OCI-LY1 (cell line): ENCODE measurements around the gene AP1G2.

Source experiments
- H2AFZ ChIP-seq: fragments of 200-600 bp; sonication (generic), shearing (Covaris generic); 2 replicates; pipeline ENCODE4 v1.6.0; 2014; ENCODE audit warnings: antibody characterized with exemption, mild to moderate bottlenecking, low read length
- H3F3A ChIP-seq: fragments of 200-600 bp; sonication (generic), shearing (Covaris generic); 2 replicates; pipeline ENCODE4 v1.6.0; 2014; ENCODE audit warnings: mild to moderate bottlenecking, antibody characterized with exemption, low read length, moderate library complexity; ENCODE audit not compliant: insufficient read depth
- H3K27ac ChIP-seq: fragments of 200-600 bp; sonication (generic); 2 replicates; pipeline ENCODE4 v1.5.1; 2014; ENCODE audit warnings: low read length, mixed run types, mild to moderate bottlenecking, low read depth; ENCODE audit not compliant: poor library complexity, severe bottlenecking
- H3K27me3 ChIP-seq: fragments of 200-600 bp; sonication (generic); 2 replicates; pipeline ENCODE4 v1.6.0; 2014; ENCODE audit warnings: antibody characterized with exemption, mild to moderate bottlenecking, low read length, moderate library complexity; ENCODE audit not compliant: insufficient read depth
- H3K36me3 ChIP-seq: fragments of 200-600 bp; sonication (generic); 2 replicates; pipeline ENCODE4 v1.6.1; 2014; ENCODE audit warnings: mild to moderate bottlenecking, antibody characterized with exemption, low read length, moderate library complexity, mixed read lengths; ENCODE audit not compliant: insufficient read depth
- H3K4me1 ChIP-seq: fragments of 200-600 bp; sonication (generic); 2 replicates; pipeline ENCODE4 v1.5.1; 2014; ENCODE audit warnings: mild to moderate bottlenecking, low read length, moderate library complexity; ENCODE audit not compliant: insufficient read depth, severe bottlenecking
- H3K4me2 ChIP-seq: fragments of 200-600 bp; sonication (generic), shearing (Covaris generic); 2 replicates; pipeline ENCODE4 v1.6.1; 2014; ENCODE audit warnings: low read length
- H3K4me3 ChIP-seq: fragments of 200-600 bp; sonication (generic); 2 replicates; pipeline ENCODE4 v1.5.1; 2014; ENCODE audit warnings: low read length, low read depth, mild to moderate bottlenecking, mixed read lengths; ENCODE audit not compliant: poor library complexity, severe bottlenecking
- H3K79me2 ChIP-seq: fragments of 200-600 bp; shearing (Covaris generic); 2 replicates; pipeline ENCODE4 v1.6.1; 2016; ENCODE audit warnings: mixed run types, low read length, mixed read lengths; ENCODE audit not compliant: insufficient read depth
- H3K9ac ChIP-seq: fragments of 200-600 bp; sonication (generic), shearing (Covaris generic); 2 replicates; pipeline ENCODE4 v1.6.1; 2014; ENCODE audit warnings: mild to moderate bottlenecking, low read length, mixed read lengths
- H3K9me2 ChIP-seq: fragments of 200-600 bp; sonication (generic), shearing (Covaris generic); 2 replicates; pipeline ENCODE4 v1.6.1; 2014; ENCODE audit warnings: low read depth, mild to moderate bottlenecking, low read length, mixed read lengths
- H3K9me3 ChIP-seq: fragments of 200-600 bp; shearing (Covaris generic); 2 replicates; pipeline ENCODE4 v1.6.1; 2014; ENCODE audit warnings: low read length, mixed read lengths
- H4K20me1 ChIP-seq: fragments of 200-600 bp; sonication (generic), shearing (Covaris generic); 2 replicates; pipeline ENCODE4 v1.6.0; 2016; ENCODE audit warnings: mild to moderate bottlenecking, low read length; ENCODE audit not compliant: insufficient read depth
- CTCF ChIP-seq: fragments of 200-600 bp; sonication (generic), shearing (Covaris generic); IDR thresholded peaks from 2 replicates; pipeline ENCODE4 v1.5.1; 2017; ENCODE audit warnings: mild to moderate bottlenecking, antibody characterized with exemption, low read length, moderate library complexity, mixed read lengths
- EZH2 ChIP-seq: fragments of 200-600 bp; sonication (generic), shearing (Covaris generic); IDR thresholded peaks from 2 replicates; pipeline ENCODE4 v1.8.0; 2017; ENCODE audit warnings: borderline replicate concordance, mixed run types, mild to moderate bottlenecking, antibody characterized with exemption, low read length, moderate library complexity, mixed read lengths

AP1G2 gene

GRCh38 chr14:23602181-23603095, 34.8 kb upstream of the AP1G2 start:
- H2AFZ ChIP-seq, result no peak overlapping the region

GRCh38 chr14:23601845-23602180, 34.2 kb upstream of the AP1G2 start:
- Histone ChIP-seq H4K20me1 (no peaks in the 10 kb centered on the region), H3K9me2 (no peaks in the 10 kb centered on the region), H3K79me2 (no peaks in the 10 kb centered on the region), H3F3A (no peaks in the 10 kb centered on the region), H3K27me3 (no peaks in the 10 kb centered on the region), H3K36me3 (no peaks in the 10 kb centered on the region), H3K4me3 (no peak overlapping the region), H3K4me2 (no peak overlapping the region), H3K27ac (no peak overlapping the region), H3K9me3 (no peaks in the 10 kb centered on the region), H3K4me1 (no peaks in the 10 kb centered on the region), H3K9ac (no peak overlapping the region), H2AFZ (no peak overlapping the region)
- TF ChIP-seq EZH2, result no peak
- TF ChIP-seq CTCF, result no peak

More at GRCh38 chr14:23602181-23603095, 34.8 kb upstream of the AP1G2 start:
- Histone ChIP-seq H3K9me3 (no peaks in the 10 kb centered on the region), H3K4me3 (no peak overlapping the region), H3K27ac (no peak overlapping the region), H3F3A (no peaks in the 10 kb centered on the region), H4K20me1 (no peaks in the 10 kb centered on the region), H3K27me3 (no peaks in the 10 kb centered on the region), H3K4me1 (no peaks in the 10 kb centered on the region), H3K9me2 (no peaks in the 10 kb centered on the region), H3K9ac (no peak overlapping the region), H3K36me3 (no peaks in the 10 kb centered on the region), H3K79me2 (no peaks in the 10 kb centered on the region), H3K4me2 (no peak overlapping the region)
- TF ChIP-seq EZH2 (no peak), CTCF (no peak)

- Histone ChIP-seq H3K79me2 (no peaks in the 10 kb centered on the region), H3K4me2 (no peak overlapping the region), H3K36me3 (no peaks in the 10 kb centered on the region), H3K27ac (no peak overlapping the region), H3F3A (no peaks in the 10 kb centered on the region), H3K9me2 (no peaks in the 10 kb centered on the region), H2AFZ (no peak overlapping the region), H3K9ac (no peak overlapping the region), H3K9me3 (no peaks in the 10 kb centered on the region), H3K4me3 (no peak overlapping the region), H3K4me1 (no peaks in the 10 kb centered on the region), H4K20me1 (no peaks in the 10 kb centered on the region), H3K27me3 (no peaks in the 10 kb centered on the region)
- TF ChIP-seq EZH2 (no peak), CTCF (no peak)
These were observed 33.8 kb upstream of the AP1G2 start for GRCh38 chr14:23601424-23601823.
